ENCODE results near the gene SIGLEC9. TPM values are rescaled to one million over a fixed set of nuclear protein-coding genes. Genes with fewer than 3 reads are reported as not detected.
A peak's percentile ranks its signal among the peaks of the same experiment; 100 is the strongest.

Gene SIGLEC9
- total RNA-seq, 2 donors from 2014 or later = 0.33 to 1.3 TPM

- 40 to 48% methylated on average over 4 of the region's 4 CpGs for WGBS, 2 donors
- no peak for ATAC-seq
- DNase-seq = no peak
- Histone ChIP-seq H3K36me3 (replicated peaks in 1 of 2; ENCODE audit: insufficient read depth in 1 of 2, low read depth in 2 of 2) (no peaks in the 10 kb centered on the region), H3K4me3 (no peak overlapping the region), H3K27me3 (no peaks in the 10 kb centered on the region), H3K27ac (no peak overlapping the region), H3K4me1 (no peaks in the 10 kb centered on the region), H3K9me3 (no peaks in the 10 kb centered on the region)
- TF ChIP-seq POLR2A (IDR thresholded peaks at IDR 0.05) (no peak), CTCF (IDR thresholded peaks at IDR 0.05) (no peak)
- intact Hi-C loops (cut with DNase I) = loop anchor here (10.0 kb wide), 1 partner anchor 604 kb away; the partner anchor contains the start of genes ASPDH and JOSD2
Observed at GRCh38 chr19:51119101-51119500, 5.6 kb upstream of the SIGLEC9 start.

DNA sequence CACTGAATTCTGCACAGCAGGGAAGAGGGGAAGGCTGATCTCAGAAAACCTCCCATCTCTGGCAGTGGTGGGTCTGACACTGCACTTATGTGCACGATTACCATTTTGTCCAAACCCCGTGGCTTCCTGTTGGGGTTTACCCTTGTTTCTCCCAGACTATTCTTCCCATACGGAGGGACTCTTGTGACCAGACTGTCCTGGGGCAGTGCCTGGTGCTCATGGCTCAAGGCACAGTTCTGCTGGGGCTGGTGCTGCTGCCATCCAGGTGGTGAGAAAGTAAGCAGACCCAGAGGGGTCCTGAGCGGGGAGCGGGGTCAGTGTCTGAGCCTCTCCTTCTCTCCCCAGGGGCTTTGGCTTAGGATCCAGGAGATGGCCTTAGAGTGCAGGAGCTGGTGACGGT, 5.1 kb upstream of the SIGLEC9 start:
- H3K9me3 ChIP-seq = no peaks in the 10 kb centered on the region
- no peaks in the 10 kb centered on the region for H3K27me3 ChIP-seq
- intact Hi-C loops (cut with DNase I) = loop anchor here (10.0 kb wide), 1 partner anchor 605 kb away; the partner anchor contains the start of genes ASPDH and JOSD2
- no peak for DNase-seq
- H3K36me3 ChIP-seq (replicated peaks in 1 of 2; ENCODE audit: insufficient read depth in 1 of 2, low read depth in 2 of 2) = no peaks in the 10 kb centered on the region
- H3K4me3 ChIP-seq = no peak overlapping the region
- no peak for TF ChIP-seq POLR2A (IDR thresholded peaks at IDR 0.05)
- no peak for TF ChIP-seq CTCF (IDR thresholded peaks at IDR 0.05)
- ATAC-seq = no peak
- no peak overlapping the region for H3K27ac ChIP-seq
- H3K4me1 ChIP-seq = no peaks in the 10 kb centered on the region
- WGBS, 2 donors = 71 to 82% methylated on average over 5 to 6 of the region's 6 CpGs

- Histone ChIP-seq H3K36me3 (replicated peaks in 1 of 2; ENCODE audit: insufficient read depth in 1 of 2, low read depth in 2 of 2) (no peaks in the 10 kb centered on the region), H3K4me3 (no peak overlapping the region), H3K27ac (no peak overlapping the region), H3K4me1 (no peaks in the 10 kb centered on the region), H3K9me3 (no peaks in the 10 kb centered on the region), H3K27me3 (no peaks in the 10 kb centered on the region)
- no peak for TF ChIP-seq POLR2A (IDR thresholded peaks at IDR 0.05)
- no peak for TF ChIP-seq CTCF (IDR thresholded peaks at IDR 0.05)
- intact Hi-C loops (cut with DNase I) = no loop called here
- ATAC-seq (no peak), DNase-seq (no peak)
- WGBS, 2 donors = 63 to 73% methylated on average over 5 to 6 of the region's 6 CpGs
Observed at GRCh38 chr19:51120160-51120559, 4.5 kb upstream of the SIGLEC9 start.

- WGBS, 2 donors = 80 to 82% methylated on average over 8 of the region's 8 CpGs
- no peak for ATAC-seq
Observed at GRCh38 chr19:51121257-51121656, 3.4 kb upstream of the SIGLEC9 start.

More at GRCh38 chr19:51121257-51121656, 3.4 kb upstream of the SIGLEC9 start:
- intact Hi-C loops (cut with DNase I) = no loop called here
- H3K27me3 ChIP-seq = no peaks in the 10 kb centered on the region
- DNase-seq = no peak
- no peak for TF ChIP-seq CTCF (IDR thresholded peaks at IDR 0.05)
- TF ChIP-seq POLR2A (IDR thresholded peaks at IDR 0.05) = no peak
- no peak overlapping the region for H3K4me3 ChIP-seq
- no peaks in the 10 kb centered on the region for H3K9me3 ChIP-seq
- H3K4me1 ChIP-seq = no peaks in the 10 kb centered on the region
- no peaks in the 10 kb centered on the region for H3K36me3 ChIP-seq (replicated peaks in 1 of 2; ENCODE audit: insufficient read depth in 1 of 2, low read depth in 2 of 2)
- peak overlapping the region in 1 of 4 donors; percentile 34 for H3K27ac ChIP-seq
